Stimulated activated CD8-positive, alpha-beta memory T cell treated with anti-CD3 and anti-CD28 coated beads, Interleukin-15, amount 100 ng/mL, for 48 hours (primary cell): ENCODE data around the gene RBM48.
"Not testable (repeated sequence)": the region's sequence is repeated elsewhere in the genome, so short reads cannot be mapped to it uniquely, and the experiment has no call there.

Source experiments
- DNase-seq, 2 donors: peaks; one replicate each; pipeline ENCODE4 v3.0.0-alpha.2; 2020; ENCODE audit warnings: low read depth in 2 of 2

Gene RBM48

DNA sequence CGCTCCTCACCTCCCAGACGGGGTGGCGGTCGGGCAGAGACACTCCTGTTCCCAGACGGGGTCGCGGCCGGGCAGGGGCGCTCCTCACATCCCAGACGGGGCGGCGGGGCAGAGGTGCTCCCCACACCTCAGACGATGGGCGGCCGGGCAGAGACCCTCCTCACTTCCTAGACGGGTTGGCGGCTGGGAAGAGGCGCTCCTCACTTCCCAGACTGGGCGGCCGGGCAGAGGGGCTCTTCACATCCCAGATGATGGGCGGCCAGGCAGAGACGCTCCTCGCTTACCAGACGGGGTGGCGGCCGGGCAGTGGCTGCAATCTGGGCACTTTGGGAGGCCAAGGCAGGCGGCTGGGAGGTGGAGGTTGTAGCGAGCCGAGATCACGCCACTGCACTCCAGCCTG is 16.5 kb downstream of the RBM48 start:
- DNase-seq = not testable (repeated sequence)

- no peak for DNase-seq
These were observed 18.4 kb downstream of the RBM48 start for GRCh38 chr7:92546856-92547497.

- no peak for DNase-seq
These were observed 19.0 kb downstream of the RBM48 start for GRCh38 chr7:92547579-92547978.

DNA sequence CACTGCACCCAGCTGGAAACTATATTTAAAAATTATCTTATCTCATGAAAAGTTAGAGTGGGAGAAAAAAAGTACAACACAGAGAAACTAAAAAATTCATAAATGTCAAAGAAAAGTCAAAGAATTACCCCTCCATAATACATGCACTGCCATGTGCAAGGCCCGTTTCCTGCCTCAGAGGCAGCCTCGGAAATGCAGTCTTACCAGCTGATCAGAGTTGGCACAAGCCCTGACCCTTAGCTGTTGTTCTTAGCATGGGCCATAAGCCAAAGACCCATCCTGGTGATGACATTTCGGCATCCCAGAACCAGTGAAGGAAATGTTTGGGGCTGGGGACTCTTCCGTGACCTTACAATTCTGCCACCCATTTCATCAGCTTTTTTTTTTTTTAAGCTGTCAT is 21.6 kb downstream of the RBM48 start:
- DNase-seq = no peak

DNA sequence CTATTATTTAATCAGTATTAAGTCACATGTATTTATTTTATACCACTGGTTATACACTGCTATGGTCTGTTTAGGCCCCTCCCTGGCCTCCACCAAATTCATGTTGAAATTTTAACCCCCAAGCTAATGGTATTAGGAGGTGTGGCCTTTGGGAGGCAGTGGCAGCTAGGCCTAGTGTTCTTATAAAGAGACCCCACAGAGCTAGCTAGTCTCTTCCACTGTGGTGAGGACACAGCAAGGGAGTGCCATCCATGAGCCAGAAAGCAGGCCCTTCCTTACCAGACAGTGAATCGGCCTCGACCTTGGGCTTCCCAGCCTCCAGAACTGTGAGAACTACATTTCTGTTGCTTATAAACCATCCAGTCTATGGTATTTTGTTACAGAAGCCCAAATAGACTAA is 28.7 kb downstream of the RBM48 start:
- no peak for DNase-seq

DNA sequence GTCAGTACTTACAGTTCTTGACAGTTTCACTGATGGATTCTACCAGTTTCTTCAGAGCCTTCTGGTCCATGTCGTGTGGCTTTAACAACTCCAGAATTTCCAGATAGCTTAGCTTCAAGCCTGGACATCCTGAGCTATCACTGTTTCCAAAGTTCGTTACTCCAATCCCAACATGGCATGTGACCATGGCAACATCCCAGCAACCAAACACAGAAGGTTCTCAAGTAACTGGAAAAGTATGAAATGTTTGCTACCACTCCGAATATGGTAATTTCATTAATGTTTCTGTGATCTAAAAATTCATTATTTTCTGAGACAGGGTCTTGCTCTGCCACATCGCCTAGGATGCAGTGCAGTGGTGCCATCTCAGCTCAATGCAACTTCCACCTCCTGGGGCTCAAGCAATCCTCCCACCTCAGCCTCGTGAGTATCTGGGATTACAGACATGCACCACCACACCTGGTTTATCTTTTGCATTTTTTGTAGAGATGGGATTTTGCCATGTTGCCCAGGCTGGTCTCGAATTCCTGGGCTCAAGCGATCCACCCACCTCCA is 29.3 kb downstream of the RBM48 start:
- no peak for DNase-seq

- DNase-seq = no peak
These were observed 32.0 kb downstream of the RBM48 start for GRCh38 chr7:92560602-92561001.

DNA sequence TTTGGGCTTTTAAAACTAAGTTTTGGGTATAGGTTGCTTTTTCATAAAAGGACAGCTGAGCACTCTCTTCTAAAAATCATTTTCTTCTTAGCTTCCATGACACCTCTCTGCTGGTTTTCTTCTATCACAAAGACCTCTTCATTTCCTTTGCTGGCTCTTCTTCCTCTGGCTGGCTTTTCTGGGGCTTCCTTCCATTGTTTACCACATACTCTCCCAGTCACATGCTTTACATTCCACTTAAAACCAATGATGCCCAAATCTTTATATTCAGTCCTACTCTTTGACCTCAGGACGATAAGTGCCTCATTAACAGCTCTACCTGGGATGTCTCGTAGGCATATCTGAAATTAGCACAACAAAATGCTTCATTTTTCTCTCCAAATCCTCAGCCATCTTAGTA is 34.8 kb downstream of the RBM48 start:
- no peak for DNase-seq

- no peak for DNase-seq
These were observed 38.9 kb downstream of the RBM48 start for GRCh38 chr7:92567460-92567859.

DNA sequence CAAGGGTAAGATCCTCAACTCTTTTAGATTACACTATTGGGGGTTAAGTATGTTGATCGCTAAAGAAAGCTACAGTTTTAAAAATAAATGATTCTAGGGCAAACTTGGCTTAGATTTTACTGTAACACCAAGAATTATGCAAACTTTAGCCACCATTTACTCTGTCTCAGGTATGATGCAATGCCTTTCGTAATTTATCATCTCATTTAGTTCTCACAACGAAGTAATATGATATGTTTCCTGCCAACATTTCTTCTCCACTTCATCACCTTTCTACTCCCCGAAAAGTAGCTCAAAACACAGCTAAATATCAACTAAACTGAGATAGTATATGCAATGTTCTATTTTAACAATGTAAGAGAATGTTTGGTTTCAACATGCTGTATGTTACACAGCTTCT is 40.5 kb downstream of the RBM48 start:
- DNase-seq = no peak

- DNase-seq = no peak
These were observed 47.7 kb downstream of the RBM48 start for GRCh38 chr7:92576296-92576695.

DNA sequence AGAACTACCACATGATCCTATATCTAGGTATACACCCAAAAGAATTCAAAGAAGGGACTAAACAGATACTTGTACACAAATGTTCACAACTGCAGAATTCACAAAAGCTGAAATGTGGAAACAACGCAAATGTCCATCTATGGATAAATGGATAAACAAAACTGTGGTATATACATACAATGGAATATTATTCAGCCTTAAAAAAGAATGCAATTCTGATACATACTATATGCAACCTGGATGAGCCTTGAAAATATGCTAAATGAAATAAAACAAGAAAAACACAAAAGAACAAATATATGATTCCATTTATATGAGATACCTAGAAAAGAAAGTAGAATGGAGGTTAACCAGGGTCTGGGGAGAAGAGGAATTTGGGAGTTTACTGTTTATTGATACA is 54.4 kb downstream of the RBM48 start:
- DNase-seq = no peak

DNA sequence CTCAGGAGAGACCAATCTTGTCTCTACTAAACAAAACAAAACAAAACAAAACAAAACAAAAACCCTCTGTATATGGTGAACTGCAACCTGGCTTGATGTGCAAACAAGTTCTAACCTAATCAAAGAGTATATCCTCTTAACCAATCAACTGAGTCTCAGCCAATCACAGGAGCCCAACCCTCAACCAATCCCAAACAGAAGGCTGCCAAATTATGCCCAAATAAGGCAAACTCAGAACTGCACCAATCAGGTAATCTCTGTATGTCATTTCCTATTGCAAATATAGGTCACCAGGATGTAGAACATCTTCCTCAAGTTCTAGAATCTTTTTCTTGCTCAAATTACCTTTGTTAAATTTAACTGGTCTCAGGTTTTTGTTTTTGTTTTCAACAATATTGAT is 56.4 kb downstream of the RBM48 start:
- no peak for DNase-seq

DNA sequence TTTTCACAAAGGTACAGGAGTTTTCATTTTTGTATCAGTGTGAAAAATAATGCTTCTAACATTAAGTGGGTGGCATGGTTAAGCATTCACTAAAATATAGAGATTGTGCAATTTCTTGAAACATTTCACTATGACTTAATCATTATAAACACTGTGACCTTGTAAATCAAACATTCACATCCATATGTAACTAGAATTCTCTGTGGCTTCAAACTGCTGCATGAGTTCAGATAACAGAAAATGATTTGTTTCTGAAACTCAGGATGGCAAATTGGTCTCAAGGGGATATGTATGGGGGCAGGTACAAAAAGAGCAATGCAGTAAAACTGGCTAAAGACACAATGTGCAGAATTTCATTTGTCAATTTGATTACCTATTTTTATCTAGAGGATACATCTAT is 57.8 kb downstream of the RBM48 start:
- no peak for DNase-seq

DNA sequence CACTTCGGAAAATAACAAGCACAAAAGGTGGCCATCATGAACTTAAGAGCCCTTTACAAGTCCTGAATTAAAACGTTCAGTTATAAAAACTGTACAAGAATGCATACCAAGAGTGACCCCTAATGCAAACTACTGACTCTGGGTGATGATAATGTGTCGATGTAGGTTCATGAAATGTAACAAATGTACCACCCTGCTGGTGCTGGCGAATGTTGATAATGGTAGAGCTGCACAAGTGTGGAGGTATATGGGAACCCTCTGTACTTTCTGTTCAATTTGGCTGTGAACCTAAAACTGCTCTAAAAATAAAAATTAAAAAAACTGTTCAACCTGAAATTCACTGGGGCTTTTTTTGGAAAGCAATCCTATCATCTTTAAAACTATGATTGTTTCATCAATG is 58.2 kb downstream of the RBM48 start:
- DNase-seq = no peak
